ENCODE measurements around the gene OSGEP. TPM values are rescaled to one million over a fixed set of nuclear protein-coding genes. Genes with fewer than 3 reads are reported as not detected.

The OSGEP gene
- total RNA-seq, 1 donor from 2014 or later = 77.4 TPM

DNA sequence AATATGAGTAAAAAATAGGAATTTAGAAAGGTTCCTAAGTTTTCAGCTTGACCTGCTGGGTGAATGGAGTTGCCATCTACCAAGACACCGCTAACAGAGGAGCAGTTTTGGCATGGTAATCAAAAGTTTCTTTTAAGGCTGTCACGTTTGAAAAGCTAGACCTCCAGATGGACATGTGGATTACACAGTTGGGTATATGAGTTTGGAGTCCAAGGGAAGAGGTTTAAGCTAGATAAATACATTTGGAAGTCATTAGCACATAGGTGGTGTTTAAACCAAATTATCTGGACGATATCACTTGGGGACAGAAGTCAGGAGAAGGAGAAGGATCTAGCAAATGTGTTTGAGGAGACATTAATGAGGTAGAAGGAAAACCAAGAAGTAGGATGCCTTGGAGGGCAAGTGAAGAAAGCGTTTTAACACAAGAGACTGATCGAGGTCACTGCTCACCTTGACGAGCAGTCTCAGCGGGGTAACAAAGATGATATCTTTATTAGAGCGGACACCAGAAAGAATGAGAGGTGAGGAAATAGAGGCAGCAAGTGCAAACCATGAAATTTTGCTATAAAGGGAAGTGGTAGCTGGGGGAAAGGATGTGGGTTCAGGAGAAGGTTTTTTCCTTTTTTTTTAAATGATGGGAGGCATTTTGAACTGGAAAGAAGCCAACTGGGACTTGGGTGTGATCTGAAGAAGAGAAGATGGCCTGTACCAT, 32.2 kb upstream of the OSGEP start:
- H3K27ac Mint-ChIP-seq = no peak overlapping the region
- H3K27me3 Mint-ChIP-seq (ENCODE audit: insufficient read depth) = peaks cover 2% of the 10 kb centered on the region
- H3K9me3 Mint-ChIP-seq = no peaks in the 10 kb centered on the region
- DNase-seq (ENCODE audit: low spot score) = no peak
- no peaks in the 10 kb centered on the region for H3K36me3 Mint-ChIP-seq (ENCODE audit: low read depth)
- intact Hi-C loops (cut with micrococcal nuclease) = no loop called here
- peaks cover 47% of the 10 kb centered on the region for H3K4me1 Mint-ChIP-seq (ENCODE audit: low read depth)
- no peak overlapping the region for H3K4me3 Mint-ChIP-seq

DNA sequence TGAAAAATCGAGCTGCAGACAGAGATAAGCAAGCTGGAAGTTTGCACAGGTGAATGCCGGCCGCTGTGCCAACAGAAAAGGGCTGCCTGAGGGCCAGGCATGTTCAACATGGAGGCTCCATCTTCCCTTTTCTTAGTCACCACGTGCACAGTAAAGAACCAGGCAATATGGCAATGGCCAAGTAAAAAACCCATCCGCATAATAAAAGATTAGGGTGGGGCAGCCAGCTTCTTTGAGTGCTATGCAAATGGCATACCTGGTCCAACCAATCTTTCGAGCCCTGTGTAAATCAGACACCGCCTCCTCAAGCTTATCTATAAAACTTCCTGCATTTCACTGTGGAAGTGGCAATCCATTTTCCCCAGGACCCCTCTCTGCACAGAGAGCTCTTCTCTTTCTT, 31.3 kb upstream of the OSGEP start:
- H3K9me3 Mint-ChIP-seq = no peaks in the 10 kb centered on the region
- H3K27ac Mint-ChIP-seq = no peak overlapping the region
- H3K36me3 Mint-ChIP-seq (ENCODE audit: low read depth) = no peaks in the 10 kb centered on the region
- DNase-seq (ENCODE audit: low spot score) = no peak
- no peak overlapping the region for H3K4me3 Mint-ChIP-seq
- H3K27me3 Mint-ChIP-seq (ENCODE audit: insufficient read depth) = peaks cover 2% of the 10 kb centered on the region
- H3K4me1 Mint-ChIP-seq (ENCODE audit: low read depth) = peaks cover 37% of the 10 kb centered on the region
- intact Hi-C loops (cut with micrococcal nuclease) = no loop called here

DNA sequence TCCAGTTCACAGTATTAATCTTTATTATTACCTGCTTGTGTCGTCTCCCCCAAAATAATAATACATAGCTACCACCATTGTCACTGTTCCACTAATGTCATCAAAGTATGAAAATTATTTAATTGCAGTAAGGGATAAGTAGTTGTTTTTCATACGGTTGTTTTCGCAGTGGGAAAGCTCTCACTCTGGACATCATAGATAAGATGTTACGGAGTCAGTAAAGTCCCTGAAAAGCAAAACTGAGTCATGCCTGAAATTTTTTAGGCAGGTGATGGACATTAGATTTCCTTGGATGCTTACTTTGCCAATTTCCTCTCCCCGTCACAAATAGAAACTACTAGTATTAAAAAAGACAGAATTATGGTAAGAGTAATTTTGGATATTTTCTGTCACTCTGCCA, 27.8 kb upstream of the OSGEP start:
- Mint-ChIP-seq H3K4me1 (ENCODE audit: low read depth) (peaks cover 13% of the 10 kb centered on the region), H3K27ac (no peak overlapping the region), H3K36me3 (ENCODE audit: low read depth) (peaks cover 13% of the 10 kb centered on the region), H3K4me3 (no peak overlapping the region), H3K27me3 (ENCODE audit: insufficient read depth) (peaks cover 2% of the 10 kb centered on the region), H3K9me3 (no peaks in the 10 kb centered on the region)
- intact Hi-C loops (cut with micrococcal nuclease) = no loop called here
- no peak for DNase-seq (ENCODE audit: low spot score)

DNA sequence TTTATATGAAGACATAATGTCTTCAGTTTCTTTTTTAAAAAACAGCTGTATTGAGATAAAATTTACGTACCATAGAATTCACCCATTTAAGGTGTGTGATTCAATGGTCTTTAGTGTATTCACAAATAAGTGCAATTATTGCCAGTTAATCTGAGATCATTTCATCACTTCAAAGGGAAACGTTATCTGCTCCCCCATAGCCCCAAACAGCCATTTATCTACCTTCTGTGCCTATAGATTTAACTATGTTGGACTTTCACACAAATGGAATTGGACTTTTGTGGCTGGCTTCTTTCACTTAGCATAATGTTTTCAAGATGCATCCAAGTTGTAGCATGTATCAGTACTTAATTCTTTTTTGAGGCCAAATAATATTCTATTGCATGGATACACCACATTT, 24.3 kb upstream of the OSGEP start:
- Mint-ChIP-seq H3K9me3 (no peaks in the 10 kb centered on the region), H3K27me3 (ENCODE audit: insufficient read depth) (peaks cover 2% of the 10 kb centered on the region), H3K4me3 (no peak overlapping the region), H3K36me3 (ENCODE audit: low read depth) (peaks cover 41% of the 10 kb centered on the region), H3K4me1 (ENCODE audit: low read depth) (peaks cover 38% of the 10 kb centered on the region), H3K27ac (no peak overlapping the region)
- intact Hi-C loops (cut with micrococcal nuclease) = no loop called here
- no peak for DNase-seq (ENCODE audit: low spot score)

DNA sequence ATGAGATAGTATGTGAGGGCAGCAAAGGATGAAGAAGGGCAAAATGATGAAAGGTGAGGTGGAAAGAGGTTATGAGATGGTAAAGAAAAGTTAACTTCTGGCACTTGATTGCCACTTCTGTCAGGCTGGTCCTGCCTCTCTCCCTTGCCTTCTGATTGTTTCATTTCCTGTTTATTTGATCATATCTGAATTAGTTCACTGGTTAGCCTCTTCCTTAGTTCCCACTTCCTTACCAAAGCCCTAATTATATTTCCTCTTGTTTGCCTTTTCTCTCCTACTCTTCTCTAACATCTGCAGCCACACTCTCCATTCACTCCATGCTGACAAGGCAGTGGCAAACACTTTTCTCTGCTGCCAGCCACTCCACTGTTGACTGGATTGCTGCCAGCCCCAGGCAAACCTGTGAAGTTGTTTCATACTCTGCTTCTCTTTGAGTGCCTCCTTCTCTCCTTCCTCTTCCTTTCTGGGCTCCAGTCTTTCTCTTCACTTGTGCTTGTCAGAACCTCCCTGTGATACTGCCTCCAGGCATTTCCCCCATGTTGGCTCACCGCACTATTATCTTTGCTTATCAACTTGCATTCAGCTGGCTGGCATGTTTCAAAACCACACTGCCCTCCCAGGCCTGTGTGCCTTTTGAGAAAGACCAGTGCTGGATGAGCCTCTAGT, 22.7 kb upstream of the OSGEP start:
- Mint-ChIP-seq H3K27me3 (ENCODE audit: insufficient read depth) (no peaks in the 10 kb centered on the region), H3K4me3 (peak overlapping the region; percentile 50), H3K4me1 (ENCODE audit: low read depth) (peaks cover 49% of the 10 kb centered on the region), H3K9me3 (no peaks in the 10 kb centered on the region), H3K27ac (peak overlapping the region; percentile 82), H3K36me3 (ENCODE audit: low read depth) (peaks cover 50% of the 10 kb centered on the region)
- no peak for DNase-seq (ENCODE audit: low spot score)
- intact Hi-C loops (cut with micrococcal nuclease) = loop anchor here (1.0 kb wide), 1 partner anchor 8 kb away; the partner anchor contains the start of gene PNP

DNA sequence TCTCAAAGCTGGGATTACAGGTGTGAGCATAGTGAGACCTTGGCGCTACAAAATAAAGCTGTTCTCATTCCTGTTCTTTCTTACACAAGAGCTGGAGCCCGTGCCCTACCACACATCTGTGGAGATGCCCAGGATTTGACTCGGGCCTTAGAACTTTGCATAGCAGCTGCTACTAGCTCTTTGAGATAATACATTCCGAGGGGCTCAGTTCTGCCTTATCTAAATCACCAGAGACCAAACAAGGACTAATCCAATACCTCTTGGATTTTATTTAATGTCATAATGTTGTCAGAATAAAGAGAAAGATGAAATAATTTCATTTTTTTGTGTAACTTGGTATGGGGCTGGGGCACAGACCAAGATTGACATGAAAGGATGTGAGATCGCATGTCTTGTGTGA, 22.2 kb upstream of the OSGEP start:
- no peaks in the 10 kb centered on the region for H3K9me3 Mint-ChIP-seq
- peak overlapping the region; percentile 82 for H3K27ac Mint-ChIP-seq
- peaks cover 55% of the 10 kb centered on the region for H3K4me1 Mint-ChIP-seq (ENCODE audit: low read depth)
- peaks cover 56% of the 10 kb centered on the region for H3K36me3 Mint-ChIP-seq (ENCODE audit: low read depth)
- DNase-seq (ENCODE audit: low spot score) = no peak
- H3K27me3 Mint-ChIP-seq (ENCODE audit: insufficient read depth) = no peaks in the 10 kb centered on the region
- intact Hi-C loops (cut with micrococcal nuclease) = loop anchor here (1.0 kb wide), 1 partner anchor 7 kb away; the partner anchor contains the start of gene PNP
- H3K4me3 Mint-ChIP-seq = no peak overlapping the region

DNA sequence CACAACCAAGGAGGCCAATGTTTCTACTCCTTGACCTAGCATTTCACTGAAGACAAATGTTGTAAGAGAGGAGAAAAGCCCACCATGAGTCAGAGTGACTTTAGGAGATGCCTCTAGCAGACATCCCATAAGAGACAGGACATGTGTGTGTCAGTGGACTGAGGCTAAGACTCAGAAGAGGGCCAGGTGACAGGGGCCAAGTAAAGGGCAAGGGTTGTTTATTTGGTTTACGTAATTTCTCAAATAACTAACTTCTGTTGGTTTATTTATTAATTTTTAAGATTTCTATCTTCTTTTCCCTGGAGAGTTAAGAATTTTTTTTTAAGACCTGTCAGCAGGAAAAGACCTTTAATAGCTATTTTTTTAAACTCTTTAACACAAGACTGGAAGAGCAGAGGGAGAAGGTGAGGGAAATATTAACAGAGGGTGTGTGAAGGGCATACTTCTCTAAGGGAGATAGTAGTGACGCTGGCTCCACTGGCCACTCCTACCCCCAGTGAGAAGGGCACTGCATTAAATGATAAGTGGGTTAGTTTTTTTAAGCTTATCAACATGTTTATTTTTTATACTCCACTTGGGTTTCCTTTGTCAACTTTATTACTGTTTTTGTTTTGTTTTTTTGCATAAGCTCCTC, 18.0 kb upstream of the OSGEP start:
- peak overlapping the region; percentile 21 for H3K27ac Mint-ChIP-seq
- peak overlapping the region; percentile 70 for H3K4me3 Mint-ChIP-seq
- intact Hi-C loops (cut with micrococcal nuclease) = no loop called here
- DNase-seq (ENCODE audit: low spot score) = no peak
- H3K4me1 Mint-ChIP-seq (ENCODE audit: low read depth) = peaks cover 71% of the 10 kb centered on the region
- peaks cover under 1% of the 10 kb centered on the region for H3K27me3 Mint-ChIP-seq (ENCODE audit: insufficient read depth)
- H3K9me3 Mint-ChIP-seq = no peaks in the 10 kb centered on the region
- peaks cover 56% of the 10 kb centered on the region for H3K36me3 Mint-ChIP-seq (ENCODE audit: low read depth)

DNA sequence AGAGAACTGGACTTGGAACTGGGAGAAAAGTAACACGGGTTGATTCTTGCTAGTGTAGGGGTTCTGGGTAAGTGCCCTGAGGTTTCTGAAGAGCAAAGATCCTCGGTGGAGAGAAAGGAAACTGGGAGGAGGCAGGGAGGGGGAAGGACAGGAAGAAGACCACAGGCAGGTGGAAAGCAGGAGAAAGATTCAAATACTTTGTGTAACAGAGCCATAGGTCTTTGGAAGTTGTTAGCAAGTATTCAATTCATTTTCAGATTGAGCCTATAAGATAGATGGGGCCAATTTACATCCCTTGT, 15.9 kb upstream of the OSGEP start:
- Mint-ChIP-seq H3K27ac (peak overlapping the region; percentile 96), H3K4me3 (peak overlapping the region; percentile 95), H3K36me3 (ENCODE audit: low read depth) (peaks cover 41% of the 10 kb centered on the region), H3K9me3 (no peaks in the 10 kb centered on the region), H3K4me1 (ENCODE audit: low read depth) (peaks cover 50% of the 10 kb centered on the region), H3K27me3 (ENCODE audit: insufficient read depth) (peaks cover 3% of the 10 kb centered on the region)
- intact Hi-C loops (cut with micrococcal nuclease) = no loop called here
- DNase-seq (ENCODE audit: low spot score) = no peak

DNA sequence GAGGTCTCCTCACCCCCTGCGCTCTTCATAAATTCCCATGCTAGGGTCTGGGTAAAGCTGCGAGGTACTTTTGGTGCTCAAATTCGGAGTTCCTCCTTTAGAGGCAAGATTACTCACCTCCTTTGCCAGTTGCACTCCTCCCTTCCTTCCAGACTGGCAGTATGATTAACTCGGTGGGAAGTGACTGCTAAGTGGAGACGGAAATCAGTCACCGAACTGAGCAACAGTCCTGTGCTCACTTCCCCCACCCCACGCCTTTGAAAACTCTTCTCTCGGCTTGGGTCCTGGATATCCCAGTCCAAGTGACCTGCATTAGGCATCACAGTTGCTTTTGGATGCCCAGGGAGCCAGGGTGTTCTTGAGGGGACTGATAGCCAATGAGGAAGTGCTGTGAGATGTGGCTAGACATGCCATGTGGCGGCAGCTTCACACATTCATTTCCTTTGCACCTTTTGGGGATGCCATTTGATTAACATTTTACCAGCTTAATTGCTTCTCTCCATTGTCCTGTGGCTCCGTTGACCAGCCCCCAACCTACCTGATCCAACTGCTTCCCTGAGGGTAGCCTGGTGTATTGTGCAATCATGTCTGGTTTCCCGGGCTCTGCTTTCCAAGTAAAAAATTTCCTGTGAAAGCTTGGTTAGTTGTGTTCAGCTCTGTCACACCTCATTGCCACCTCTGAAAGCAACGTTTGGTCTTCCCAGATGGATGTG, 15.4 kb upstream of the OSGEP start:
- H3K27me3 Mint-ChIP-seq (ENCODE audit: insufficient read depth) = peaks cover 3% of the 10 kb centered on the region
- intact Hi-C loops (cut with micrococcal nuclease) = loop anchor here (1.0 to 5.0 kb wide), 7 partner anchors 7 to 143 kb away; partner anchors contain the start of genes APEX1, OSGEP, PARP2 and PIP4P1
- peaks cover 37% of the 10 kb centered on the region for H3K36me3 Mint-ChIP-seq (ENCODE audit: low read depth)
- H3K4me1 Mint-ChIP-seq (ENCODE audit: low read depth) = peaks cover 47% of the 10 kb centered on the region
- no peaks in the 10 kb centered on the region for H3K9me3 Mint-ChIP-seq
- peak overlapping the region; percentile 95 for H3K4me3 Mint-ChIP-seq
- DNase-seq (ENCODE audit: low spot score) = peak; percentile 28
- H3K27ac Mint-ChIP-seq = peak overlapping the region; percentile 96

DNA sequence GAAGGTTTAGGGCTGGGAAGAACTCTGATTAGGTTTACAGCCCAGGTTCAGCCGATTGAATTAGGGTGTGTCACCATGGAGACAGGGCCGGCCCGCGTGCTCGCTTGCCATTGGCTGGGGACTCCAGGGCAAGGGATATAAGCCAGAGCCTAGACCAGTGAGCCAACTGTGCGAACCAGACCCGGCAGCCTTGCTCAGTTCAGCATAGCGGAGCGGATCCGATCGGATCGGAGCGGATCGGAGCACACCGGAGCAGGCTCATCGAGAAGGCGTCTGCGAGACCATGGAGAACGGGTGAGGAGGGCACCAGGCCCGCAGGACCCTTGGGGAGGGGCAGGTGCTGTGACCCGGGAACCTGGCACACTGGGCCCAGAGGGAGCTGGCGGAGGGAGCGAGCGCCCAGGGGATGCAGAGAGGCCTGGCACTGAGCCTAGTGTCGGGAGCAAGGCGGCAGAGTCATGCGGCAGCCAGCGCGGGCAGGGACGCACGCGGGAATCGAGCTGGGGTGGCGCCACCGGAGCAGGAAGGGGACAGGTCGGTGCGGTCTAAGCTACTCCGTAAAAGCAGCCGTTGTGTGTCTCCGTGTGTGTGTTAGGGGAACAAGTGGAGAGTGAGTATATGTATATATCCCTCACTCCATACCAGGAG, 14.8 kb upstream of the OSGEP start, which contains the start of gene PNP:
TSS of gene PNP (plus strand) at position 165 of the 648 bp plus-strand sequence. CDS start at position 284, 119 bp downstream.
- Mint-ChIP-seq H3K4me3 (peak within 1 kb of the TSS; percentile 95), H3K9me3 (no peaks in the 10 kb centered on the region), H3K27ac (peak within 1 kb of the TSS; percentile 96), H3K27me3 (ENCODE audit: insufficient read depth) (peaks cover 3% of the 10 kb centered on the region), H3K4me1 (ENCODE audit: low read depth) (peaks cover 40% of the 10 kb centered on the region), H3K36me3 (ENCODE audit: low read depth) (peaks cover 30% of the 10 kb centered on the region)
- DNase-seq (ENCODE audit: low spot score) = peak; percentile 85
- intact Hi-C loops (cut with micrococcal nuclease) = loop anchor here (1.0 to 5.0 kb wide), 7 partner anchors 8 to 144 kb away; partner anchors contain the start of genes APEX1, OSGEP, PARP2 and PIP4P1

DNA sequence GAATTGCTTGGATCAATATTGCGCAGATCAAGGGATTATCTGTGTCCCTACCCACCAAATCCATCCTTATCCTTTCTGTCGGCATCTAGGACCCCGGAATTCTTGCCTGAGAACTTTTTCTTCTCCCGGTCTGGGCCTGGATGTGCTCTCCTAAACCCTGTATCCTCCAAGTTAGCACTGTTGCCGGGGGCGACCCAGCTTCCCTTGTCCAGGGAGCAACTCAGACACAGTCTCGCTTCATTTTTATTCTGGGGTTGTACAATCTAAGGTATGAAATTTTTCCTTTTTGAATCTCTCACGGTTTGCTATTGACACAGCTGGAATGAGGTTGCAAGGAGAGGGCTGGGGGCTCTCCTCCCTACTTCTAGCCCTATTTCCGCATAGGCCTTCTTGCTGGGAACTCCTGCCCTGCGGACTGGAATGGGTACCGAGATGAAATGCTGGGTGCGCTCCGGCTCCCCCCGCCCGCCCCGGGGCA, 14.2 kb upstream of the OSGEP start:
- peak overlapping the region; percentile 96 for H3K27ac Mint-ChIP-seq
- peaks cover 3% of the 10 kb centered on the region for H3K27me3 Mint-ChIP-seq (ENCODE audit: insufficient read depth)
- H3K4me1 Mint-ChIP-seq (ENCODE audit: low read depth) = peaks cover 34% of the 10 kb centered on the region
- no peaks in the 10 kb centered on the region for H3K9me3 Mint-ChIP-seq
- intact Hi-C loops (cut with micrococcal nuclease) = loop anchor here (1.0 to 5.0 kb wide), 7 partner anchors 8 to 144 kb away; partner anchors contain the start of genes APEX1, OSGEP, PARP2 and PIP4P1
- peaks cover 25% of the 10 kb centered on the region for H3K36me3 Mint-ChIP-seq (ENCODE audit: low read depth)
- no peak for DNase-seq (ENCODE audit: low spot score)
- peak overlapping the region; percentile 95 for H3K4me3 Mint-ChIP-seq

Data from activated T-helper 1 cell treated with anti-CD3 and anti-CD28 coated beads, Interleukin-12 subunit alpha, Interleukin-12 subunit beta, Interleukin-2, Interleukin-4 antibody, amounts not matched to agents 30 ng/mL and 10 ng/mL and 1 ng/mL, durations not matched to agents 14 hours and 24 hours and 36 hours (primary cell).